Gastrocnemius medialis (tissue), 4 donors: ENCODE data around the gene MAN1C1.
A peak's percentile ranks its signal among the peaks of the same experiment; 100 is the strongest.

Experiments
- POLR2A ChIP-seq, 2 donors: fragments of 450-650 bp; IDR thresholded peaks; one replicate each; pipeline ENCODE4 v1.6.1; 2017; ENCODE audit warnings: antibody characterized with exemption in 2 of 2, mild to moderate bottlenecking in 2 of 2, moderate library complexity in 2 of 2
- TF ChIP-seq, protein P1 (sequence below), 5 experiments: fragments of 450-650 bp in 3 of 5; fragments of 200-600 bp in 2 of 5; sonication (generic) in 2 of 5; IDR thresholded peaks in 4 of 5; conservative IDR thresholded peaks in 1 of 5; 1 replicate in 4 of 5; 2 replicates in 1 of 5; pipeline ENCODE4 v1.5.1; 2016 to 2019; ENCODE audit warnings: antibody characterized with exemption in 5 of 5, mild to moderate bottlenecking in 3 of 5, moderate library complexity in 3 of 5

DNA sequence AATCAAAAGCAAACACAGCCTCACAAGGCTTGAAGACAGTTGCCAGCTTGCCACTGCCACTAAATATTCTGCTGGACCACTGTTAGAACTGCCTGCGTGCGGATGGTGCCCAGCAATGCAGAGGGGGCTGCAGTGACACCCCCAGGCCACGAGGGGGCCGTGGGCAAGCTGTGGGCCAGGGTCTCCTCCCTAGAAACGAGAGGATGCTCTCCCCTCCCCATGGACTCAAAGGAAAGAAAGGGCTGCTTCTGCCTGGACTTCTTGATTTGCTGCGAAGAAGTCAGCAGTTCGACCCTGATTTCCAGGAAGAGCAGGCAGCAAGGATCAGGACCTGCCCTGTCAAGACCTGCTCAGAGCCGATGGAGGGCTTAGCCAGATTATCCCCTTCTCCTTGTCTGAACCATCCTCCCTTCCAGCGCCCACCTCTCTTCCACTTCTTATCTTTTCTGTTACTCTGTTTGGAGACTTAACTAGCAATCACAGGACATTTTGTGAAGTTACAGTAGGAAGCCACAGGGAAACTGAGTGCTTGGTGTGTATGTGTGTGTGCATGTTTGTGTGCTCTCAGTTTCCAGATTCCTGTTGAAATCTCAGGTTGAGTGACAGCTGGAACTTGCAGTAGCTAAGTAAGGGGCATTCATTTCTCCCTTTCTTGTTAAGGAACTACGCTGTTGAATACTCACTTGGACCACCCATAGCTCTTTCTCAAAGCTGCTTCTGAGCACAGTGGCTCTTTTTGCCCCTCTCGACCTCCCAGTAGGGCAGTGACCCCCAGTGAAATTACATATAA lies 2.7 kb downstream of the MAN1C1 start:
- TF ChIP-seq, protein P1, sequence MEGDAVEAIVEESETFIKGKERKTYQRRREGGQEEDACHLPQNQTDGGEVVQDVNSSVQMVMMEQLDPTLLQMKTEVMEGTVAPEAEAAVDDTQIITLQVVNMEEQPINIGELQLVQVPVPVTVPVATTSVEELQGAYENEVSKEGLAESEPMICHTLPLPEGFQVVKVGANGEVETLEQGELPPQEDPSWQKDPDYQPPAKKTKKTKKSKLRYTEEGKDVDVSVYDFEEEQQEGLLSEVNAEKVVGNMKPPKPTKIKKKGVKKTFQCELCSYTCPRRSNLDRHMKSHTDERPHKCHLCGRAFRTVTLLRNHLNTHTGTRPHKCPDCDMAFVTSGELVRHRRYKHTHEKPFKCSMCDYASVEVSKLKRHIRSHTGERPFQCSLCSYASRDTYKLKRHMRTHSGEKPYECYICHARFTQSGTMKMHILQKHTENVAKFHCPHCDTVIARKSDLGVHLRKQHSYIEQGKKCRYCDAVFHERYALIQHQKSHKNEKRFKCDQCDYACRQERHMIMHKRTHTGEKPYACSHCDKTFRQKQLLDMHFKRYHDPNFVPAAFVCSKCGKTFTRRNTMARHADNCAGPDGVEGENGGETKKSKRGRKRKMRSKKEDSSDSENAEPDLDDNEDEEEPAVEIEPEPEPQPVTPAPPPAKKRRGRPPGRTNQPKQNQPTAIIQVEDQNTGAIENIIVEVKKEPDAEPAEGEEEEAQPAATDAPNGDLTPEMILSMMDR (IDR thresholded peaks at IDR 0.05 in 4 of 5, conservative IDR thresholded peaks at IDR 0.05 in 1 of 5) = peak; percentile 59 to 82 (median 73)
- no peak for TF ChIP-seq POLR2A (IDR thresholded peaks at IDR 0.05)
